Ovary (tissue), 9 donors: ENCODE measurements around the gene APPL2. TPM values are rescaled to one million over a fixed set of nuclear protein-coding genes. Genes with fewer than 3 reads are reported as not detected.

Source experiments
- DNase-seq, 5 donors: peaks; one replicate each; pipeline ENCODE4 v3.0.0-alpha.2; 2019 to 2020
- H3K27ac ChIP-seq, 2 donors: fragments of 200-600 bp; one replicate each; pipeline versions ENCODE4 v1.5.1 to v1.8.0; 2019 to 2022
- H3K27me3 ChIP-seq: fragments of 200-600 bp; one replicate; pipeline ENCODE4 v1.8.0; 2022
- H3K36me3 ChIP-seq: fragments of 200-600 bp; sonication (generic); one replicate; pipeline ENCODE4 v1.5.1; 2019
- H3K4me1 ChIP-seq: one replicate; pipeline ENCODE4 v1.8.1; 2013; ENCODE audit warnings: mild to moderate bottlenecking, moderate library complexity; ENCODE audit not compliant: insufficient read depth
- H3K4me3 ChIP-seq: fragments of 200-600 bp; sonication (generic); one replicate; pipeline ENCODE4 v1.5.1; 2017
- H3K9me3 ChIP-seq, 2 donors: fragments of 200-600 bp in 1 of 2; sonication (generic) in 1 of 2; one replicate each; pipeline versions ENCODE4 v1.5.1 to v1.8.1; 2013 to 2019; ENCODE audit warnings: mild to moderate bottlenecking in 1 of 2, moderate library complexity in 1 of 2
- EP300 ChIP-seq: sonication (generic); formaldehyde crosslinking; IDR thresholded peaks from one replicate; pipeline ENCODE4 v1.6.1; 2017; ENCODE audit warnings: antibody characterized with exemption
- POLR2A ChIP-seq: fragments of 450-650 bp; IDR thresholded peaks from one replicate; pipeline ENCODE4 v1.6.1; 2017; ENCODE audit warnings: antibody characterized with exemption, mild to moderate bottlenecking, moderate library complexity
- WGBS, 3 donors: extraction: QIAGEN DNeasy Blood & Tissue Kit in 1 of 3; methylation state at CpG; one replicate each; pipeline versions ENCODE4 v1.1.5 to v1.1.7; 2013 to 2017; 5-methylcytosine and 5-hydroxymethylcytosine counted together
- intact Hi-C, 4 donors: fragments of 100-400 bp; cut with DNase I; formaldehyde crosslinking; loops; one replicate each; pipeline versions ENCODE4 v1.11.0 to v1.15.1; 2022 to 2023
- polyA plus RNA-seq, 2 donors: library from polyadenylated mRNA; stranded (reverse); fragments of 200-250 nt in 1 of 2; fragments of 350-450 nt in 1 of 2; fragmentation: Illumina TruSeq in 1 of 2; extraction: RNeasy Lipid Tissue Mini Kit (QIAGEN cat#74804) in 1 of 2; gene quantifications; one replicate each; pipeline ENCODE4 v1.2.3, GENCODE V29; 2013 to 2014
- total RNA-seq, 7 donors: library from RNA; depleted of rRNA in 2 of 7; stranded (reverse); fragments of >200 nt in 2 of 7; fragmentation: NEBNext Ultra II Directional in 3 of 7; extraction: Animal tissue kit (Norgen Biotek cat#: 25700) in 3 of 7; gene quantifications; one replicate each; pipeline versions ENCODE4 v1.1.0 to v1.2.4, GENCODE V29; 2016 to 2023
- TF ChIP-seq, protein P1 (sequence below), 3 donors: fragments of 450-650 bp in 2 of 3; fragments of 200-600 bp in 1 of 3; IDR thresholded peaks; one replicate each; pipeline versions ENCODE4 v1.5.1 to v1.8.0; 2016 to 2022; ENCODE audit warnings: antibody characterized with exemption in 3 of 3, mild to moderate bottlenecking in 1 of 3
- donor health status: DM: no; HTN: no; CAD: no; lungs with moderate emphysema.
- donor health status: DM: no; HTN: no; CAD: no.
- donor health status: Bipolar disorder and iron deficiency.
- donor health status: DM: yes; HTN: yes; CAD: no.
- donor health status: DM: no; HTN: no; CAD: no.
- donor health status: DM: yes; HTN: yes; CAD: no.

The APPL2 gene
- total and polyA plus RNA-seq, 9 donors = 27.4 to 66.2 (median 36.2) TPM

DNA sequence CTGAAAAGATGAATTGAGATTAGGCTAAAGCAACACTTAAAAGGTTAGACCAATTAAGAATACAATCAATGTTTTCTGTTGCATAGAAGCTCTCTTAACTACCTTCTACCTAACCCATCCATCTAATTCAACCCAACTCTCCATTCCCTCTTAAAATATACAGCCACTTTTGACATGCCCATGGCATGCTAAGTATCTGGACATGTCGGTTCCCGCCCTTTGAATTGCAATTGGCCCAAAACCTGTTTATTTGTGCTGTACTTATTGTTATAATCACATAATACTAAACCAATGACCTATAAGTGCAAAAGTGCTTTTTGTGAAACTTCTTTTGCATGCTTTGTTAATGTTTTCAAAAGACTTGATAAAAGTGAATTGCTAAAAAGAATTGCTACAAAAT is 37.6 kb upstream of the APPL2 start:
- H3K4me3 ChIP-seq = no peak overlapping the region
- TF ChIP-seq EP300 (no peak), POLR2A (no peak)
- TF ChIP-seq, protein P1, sequence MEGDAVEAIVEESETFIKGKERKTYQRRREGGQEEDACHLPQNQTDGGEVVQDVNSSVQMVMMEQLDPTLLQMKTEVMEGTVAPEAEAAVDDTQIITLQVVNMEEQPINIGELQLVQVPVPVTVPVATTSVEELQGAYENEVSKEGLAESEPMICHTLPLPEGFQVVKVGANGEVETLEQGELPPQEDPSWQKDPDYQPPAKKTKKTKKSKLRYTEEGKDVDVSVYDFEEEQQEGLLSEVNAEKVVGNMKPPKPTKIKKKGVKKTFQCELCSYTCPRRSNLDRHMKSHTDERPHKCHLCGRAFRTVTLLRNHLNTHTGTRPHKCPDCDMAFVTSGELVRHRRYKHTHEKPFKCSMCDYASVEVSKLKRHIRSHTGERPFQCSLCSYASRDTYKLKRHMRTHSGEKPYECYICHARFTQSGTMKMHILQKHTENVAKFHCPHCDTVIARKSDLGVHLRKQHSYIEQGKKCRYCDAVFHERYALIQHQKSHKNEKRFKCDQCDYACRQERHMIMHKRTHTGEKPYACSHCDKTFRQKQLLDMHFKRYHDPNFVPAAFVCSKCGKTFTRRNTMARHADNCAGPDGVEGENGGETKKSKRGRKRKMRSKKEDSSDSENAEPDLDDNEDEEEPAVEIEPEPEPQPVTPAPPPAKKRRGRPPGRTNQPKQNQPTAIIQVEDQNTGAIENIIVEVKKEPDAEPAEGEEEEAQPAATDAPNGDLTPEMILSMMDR (IDR thresholded peaks at IDR 0.05) = no peak
- H3K36me3 ChIP-seq = no peaks in the 10 kb centered on the region
- no peak overlapping the region for H3K27ac ChIP-seq
- 87 to 91% (median 89%) methylated on average over 2 of the region's 2 CpGs for WGBS, 3 donors
- no peaks in the 10 kb centered on the region for H3K9me3 ChIP-seq
- no peaks in the 10 kb centered on the region for H3K27me3 ChIP-seq
- no peak for DNase-seq
- H3K4me1 ChIP-seq = no peaks in the 10 kb centered on the region
- intact Hi-C loops = no loop called here

DNA sequence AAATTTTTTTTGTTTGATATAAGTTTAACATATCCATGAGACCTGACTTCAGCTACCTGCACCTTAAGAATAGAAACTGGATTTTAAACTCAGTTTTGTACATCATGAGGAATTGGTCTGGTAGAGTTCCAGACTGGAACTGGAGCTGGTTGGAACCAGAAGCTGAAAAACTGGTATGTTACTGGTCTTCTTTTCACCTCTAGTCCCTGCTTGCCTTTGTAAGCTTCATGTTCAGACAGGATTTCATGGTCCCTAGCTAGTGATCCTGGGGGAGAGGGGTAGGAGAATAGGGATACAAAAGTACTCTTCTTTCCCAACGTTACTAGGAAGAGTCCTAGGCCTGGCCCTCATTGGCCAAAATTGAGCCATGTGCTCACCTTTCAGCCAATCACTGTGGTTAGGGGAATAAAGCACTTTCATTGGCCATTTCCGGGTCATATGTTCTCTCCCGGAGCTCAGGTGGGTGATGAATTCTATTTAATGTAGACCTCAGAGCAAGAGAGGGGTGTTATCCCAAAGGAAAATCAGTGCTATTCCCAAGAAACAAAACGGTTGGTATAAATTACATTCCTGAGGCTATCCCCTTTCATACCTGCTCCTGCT is 36.9 kb upstream of the APPL2 start:
- DNase-seq = no peak
- no peaks in the 10 kb centered on the region for H3K36me3 ChIP-seq
- no peaks in the 10 kb centered on the region for H3K9me3 ChIP-seq
- TF ChIP-seq EP300 (no peak), POLR2A (no peak)
- TF ChIP-seq, protein P1 (IDR thresholded peaks at IDR 0.05) = no peak
- no peaks in the 10 kb centered on the region for H3K4me1 ChIP-seq
- no peak overlapping the region for H3K27ac ChIP-seq
- no peak overlapping the region for H3K4me3 ChIP-seq
- 79 to 91% (median 87%) methylated on average over 4 of the region's 4 CpGs for WGBS, 3 donors
- intact Hi-C loops = no loop called here
- no peaks in the 10 kb centered on the region for H3K27me3 ChIP-seq

DNA sequence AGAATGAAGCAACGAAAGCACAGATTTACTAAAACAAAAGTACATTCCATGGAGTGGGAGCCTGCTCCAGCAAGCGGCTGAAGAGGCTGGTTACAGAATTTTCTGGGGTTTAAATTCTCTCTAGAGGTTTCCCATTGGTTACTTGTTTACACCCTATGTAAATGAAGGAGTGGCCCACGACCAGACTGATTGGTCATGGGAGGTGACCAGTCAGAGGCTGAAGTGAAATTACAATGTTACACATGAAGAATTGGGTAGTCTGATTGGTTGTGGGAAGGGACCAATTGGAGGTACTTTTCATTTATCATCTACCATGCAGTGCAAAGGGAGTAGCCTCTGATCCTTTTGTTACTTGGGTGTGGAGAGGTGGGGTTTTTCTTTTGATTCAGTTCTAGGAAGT is 36.2 kb upstream of the APPL2 start:
- Histone ChIP-seq H3K4me3 (no peak overlapping the region), H3K9me3 (no peaks in the 10 kb centered on the region), H3K27ac (no peak overlapping the region), H3K27me3 (no peaks in the 10 kb centered on the region), H3K36me3 (no peaks in the 10 kb centered on the region), H3K4me1 (no peaks in the 10 kb centered on the region)
- intact Hi-C loops = no loop called here
- WGBS, 3 donors = 60 to 72% (median 66%) methylated on average over 3 of the region's 3 CpGs
- no peak for DNase-seq
- TF ChIP-seq EP300 (no peak), POLR2A (no peak)
- TF ChIP-seq, protein P1 (IDR thresholded peaks at IDR 0.05) = no peak

DNA sequence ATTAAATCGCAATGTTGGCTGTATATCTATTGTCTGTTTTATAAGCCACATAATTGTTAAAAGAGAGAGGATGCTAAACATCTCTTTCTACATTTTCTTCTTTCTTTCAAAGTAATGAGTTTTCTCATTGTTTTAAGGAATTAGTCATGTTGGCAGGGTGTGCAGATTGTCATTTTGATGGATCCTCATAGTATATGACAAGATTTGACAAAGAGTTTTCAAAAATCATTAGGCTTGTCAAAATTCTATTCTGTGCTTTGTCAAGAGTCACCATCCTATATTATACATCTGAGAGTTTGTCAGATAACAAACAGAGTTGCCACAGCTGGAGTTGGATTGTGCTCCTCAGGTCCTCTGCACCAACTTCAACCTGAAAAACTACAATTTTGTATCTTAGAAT is 35.4 kb upstream of the APPL2 start:
- Histone ChIP-seq H3K4me1 (no peaks in the 10 kb centered on the region), H3K4me3 (no peak overlapping the region), H3K27me3 (no peaks in the 10 kb centered on the region), H3K27ac (no peak overlapping the region), H3K36me3 (no peaks in the 10 kb centered on the region), H3K9me3 (no peaks in the 10 kb centered on the region)
- intact Hi-C loops = no loop called here
- no peak for DNase-seq
- WGBS, 3 donors = 90 to 92% (median 91%) methylated on average over 1 of the region's 1 CpG
- TF ChIP-seq, protein P1 (IDR thresholded peaks at IDR 0.05) = no peak
- TF ChIP-seq EP300 (no peak), POLR2A (no peak)
